ENCODE measurements around the gene ASCC1. TPM values are rescaled to one million over a fixed set of nuclear protein-coding genes. Genes with fewer than 3 reads are reported as not detected.
"Not testable (repeated sequence)": the region's sequence is repeated elsewhere in the genome, so short reads cannot be mapped to it uniquely, and the experiment has no call there.

Gene ASCC1
- total RNA-seq, 6 experiments from 2014 or later = 21.0 to 29.6 (median 25.3) TPM

- no peaks in the 10 kb centered on the region for H3K27me3 Mint-ChIP-seq (ENCODE audit: insufficient read depth)
- no peak for DNase-seq
- H3K36me3 Mint-ChIP-seq (ENCODE audit: low read depth) = peaks cover 11% of the 10 kb centered on the region
- H3K27ac Mint-ChIP-seq = no peak overlapping the region
- H3K4me3 Mint-ChIP-seq = no peak overlapping the region
- no peaks in the 10 kb centered on the region for H3K9me3 Mint-ChIP-seq
- TF ChIP-seq CTCF (IDR thresholded peaks at IDR 0.05) = no peak
- peaks cover 21% of the 10 kb centered on the region for H3K4me1 Mint-ChIP-seq (ENCODE audit: low read depth)
Observed at GRCh38 chr10:72137583-72137982, 78.5 kb downstream of the ASCC1 start.

- peaks cover 21% of the 10 kb centered on the region for H3K4me1 Mint-ChIP-seq (ENCODE audit: low read depth)
- not testable (repeated sequence) for H3K4me3 Mint-ChIP-seq; H3K27me3 Mint-ChIP-seq (ENCODE audit: insufficient read depth); H3K9me3 Mint-ChIP-seq; H3K27ac Mint-ChIP-seq; DNase-seq
- peaks cover 11% of the 10 kb centered on the region for H3K36me3 Mint-ChIP-seq (ENCODE audit: low read depth)
Observed at GRCh38 chr10:72136225-72136624, 79.9 kb downstream of the ASCC1 start.

GRCh38 chr10:72134785-72135767 lies 81.0 kb downstream of the ASCC1 start:
- Mint-ChIP-seq H3K9me3 (no peaks in the 10 kb centered on the region), H3K4me1 (ENCODE audit: low read depth) (peaks cover 18% of the 10 kb centered on the region), H3K27me3 (ENCODE audit: insufficient read depth) (no peaks in the 10 kb centered on the region), H3K36me3 (ENCODE audit: low read depth) (peaks cover 11% of the 10 kb centered on the region), H3K4me3 (no peak overlapping the region), H3K27ac (no peak overlapping the region)
- no peak for DNase-seq
- no peak for TF ChIP-seq CTCF (IDR thresholded peaks at IDR 0.05)

GRCh38 chr10:72133517-72133916 lies 82.6 kb downstream of the ASCC1 start:
- Mint-ChIP-seq H3K36me3 (ENCODE audit: low read depth) (peaks cover 11% of the 10 kb centered on the region), H3K9me3 (no peaks in the 10 kb centered on the region), H3K4me1 (ENCODE audit: low read depth) (peaks cover 14% of the 10 kb centered on the region), H3K4me3 (no peak overlapping the region), H3K27me3 (ENCODE audit: insufficient read depth) (no peaks in the 10 kb centered on the region), H3K27ac (no peak overlapping the region)
- no peak for TF ChIP-seq CTCF (IDR thresholded peaks at IDR 0.05)
- peak; percentile 73 for DNase-seq

- DNase-seq = no peak
- Mint-ChIP-seq H3K36me3 (ENCODE audit: low read depth) (peaks cover 11% of the 10 kb centered on the region), H3K4me3 (no peak overlapping the region), H3K27me3 (ENCODE audit: insufficient read depth) (no peaks in the 10 kb centered on the region), H3K27ac (no peak overlapping the region; the same call in 1 of the 2 replicates), H3K9me3 (no peaks in the 10 kb centered on the region), H3K4me1 (ENCODE audit: low read depth) (peaks cover 14% of the 10 kb centered on the region)
- TF ChIP-seq CTCF (IDR thresholded peaks at IDR 0.05) = no peak
Observed at GRCh38 chr10:72132854-72133253, 83.2 kb downstream of the ASCC1 start.

GRCh38 chr10:72127571-72127970 lies 88.5 kb downstream of the ASCC1 start:
- H3K27ac Mint-ChIP-seq = no peak overlapping the region
- no peak for TF ChIP-seq CTCF (IDR thresholded peaks at IDR 0.05)
- no peak overlapping the region for H3K4me3 Mint-ChIP-seq
- peaks cover 13% of the 10 kb centered on the region for H3K4me1 Mint-ChIP-seq (ENCODE audit: low read depth)
- no peaks in the 10 kb centered on the region for H3K36me3 Mint-ChIP-seq (ENCODE audit: low read depth)
- no peaks in the 10 kb centered on the region for H3K9me3 Mint-ChIP-seq
- DNase-seq = no peak
- no peaks in the 10 kb centered on the region; the same call in 1 of the 2 replicates for H3K27me3 Mint-ChIP-seq (ENCODE audit: insufficient read depth)
